ACC112 (cell line): ENCODE measurements around the gene ANXA2.

Experiments used
- H2AFZ ChIP-seq: fragments of 200-600 bp; sonication (generic); one replicate; pipeline ENCODE4 v1.6.0; 2017; ENCODE audit warnings: antibody characterized with exemption, low read length; ENCODE audit not compliant: unreplicated experiment
- H3K27ac ChIP-seq: fragments of 200-600 bp; sonication (generic); 2 replicates; pipeline ENCODE4 v1.5.1; 2014; ENCODE audit warnings: low read depth, mild to moderate bottlenecking, antibody characterized with exemption, low read length, moderate library complexity
- H3K27me3 ChIP-seq: fragments of 200-600 bp; sonication (generic); 2 replicates; pipeline ENCODE4 v1.6.1; 2014; ENCODE audit warnings: mild to moderate bottlenecking, antibody characterized with exemption, low read length, moderate library complexity, mixed read lengths; ENCODE audit not compliant: insufficient read depth
- H3K36me3 ChIP-seq: fragments of 200-600 bp; sonication (generic); 2 replicates; pipeline ENCODE4 v1.6.1; 2016; ENCODE audit warnings: mild to moderate bottlenecking, antibody characterized with exemption, low read length, moderate library complexity, mixed read lengths; ENCODE audit not compliant: insufficient read depth
- H3K4me1 ChIP-seq: fragments of 200-600 bp; sonication (generic); one replicate; pipeline ENCODE4 v1.6.1; 2016; ENCODE audit warnings: low read length, mixed read lengths; ENCODE audit not compliant: insufficient read depth, unreplicated experiment, control insufficient read depth
- H3K4me3 ChIP-seq: fragments of 200-600 bp; sonication (generic); 2 replicates; pipeline ENCODE4 v1.5.1; 2014; ENCODE audit warnings: mild to moderate bottlenecking, low read depth, low read length
- H3K79me2 ChIP-seq: fragments of 200-600 bp; sonication (generic); one replicate; pipeline ENCODE4 v1.6.0; 2016; ENCODE audit warnings: low read length; ENCODE audit not compliant: control insufficient read depth, unreplicated experiment, insufficient read depth

Gene ANXA2

DNA sequence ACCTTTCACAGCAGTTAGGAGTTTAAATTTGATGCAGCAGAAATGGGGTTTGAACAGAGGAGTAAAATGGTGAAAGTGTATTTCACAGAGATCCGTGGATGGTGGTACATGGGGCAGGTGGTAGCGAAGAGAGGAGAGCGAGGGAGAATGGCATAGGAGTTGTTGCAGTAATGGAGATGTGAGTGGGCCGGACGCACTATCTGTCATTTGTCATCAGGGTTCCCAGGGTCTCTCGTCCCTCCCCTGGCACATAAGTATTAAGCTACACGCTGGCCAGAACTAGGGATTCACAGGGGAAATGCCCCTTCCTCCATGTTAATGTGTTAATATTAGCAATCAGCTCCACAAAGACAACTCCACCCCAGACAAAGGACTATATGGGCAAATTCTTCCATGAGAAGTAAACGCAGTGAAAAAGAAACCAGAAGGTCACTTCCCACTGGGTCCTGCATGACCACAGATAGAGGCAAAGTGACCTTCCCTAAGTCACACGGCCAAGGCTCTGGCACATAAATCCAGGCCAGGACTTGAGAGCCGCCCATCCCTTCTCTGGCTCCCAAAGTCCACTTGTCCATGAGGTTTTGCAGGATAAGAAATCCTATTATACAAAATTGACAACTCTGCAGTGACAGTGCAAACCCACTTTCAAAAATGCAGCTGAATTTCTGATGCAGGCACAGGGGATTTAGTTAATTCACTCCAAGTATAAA is 42.5 kb downstream of the ANXA2 start:
- Histone ChIP-seq H3K36me3 (peaks cover 90% of the 10 kb centered on the region), H3K4me1 (peaks cover 68% of the 10 kb centered on the region), H3K27ac (peak overlapping the region; percentile 19), H3K79me2 (peaks cover 64% of the 10 kb centered on the region), H3K4me3 (no peak overlapping the region), H2AFZ (no peak overlapping the region), H3K27me3 (no peaks in the 10 kb centered on the region)

DNA sequence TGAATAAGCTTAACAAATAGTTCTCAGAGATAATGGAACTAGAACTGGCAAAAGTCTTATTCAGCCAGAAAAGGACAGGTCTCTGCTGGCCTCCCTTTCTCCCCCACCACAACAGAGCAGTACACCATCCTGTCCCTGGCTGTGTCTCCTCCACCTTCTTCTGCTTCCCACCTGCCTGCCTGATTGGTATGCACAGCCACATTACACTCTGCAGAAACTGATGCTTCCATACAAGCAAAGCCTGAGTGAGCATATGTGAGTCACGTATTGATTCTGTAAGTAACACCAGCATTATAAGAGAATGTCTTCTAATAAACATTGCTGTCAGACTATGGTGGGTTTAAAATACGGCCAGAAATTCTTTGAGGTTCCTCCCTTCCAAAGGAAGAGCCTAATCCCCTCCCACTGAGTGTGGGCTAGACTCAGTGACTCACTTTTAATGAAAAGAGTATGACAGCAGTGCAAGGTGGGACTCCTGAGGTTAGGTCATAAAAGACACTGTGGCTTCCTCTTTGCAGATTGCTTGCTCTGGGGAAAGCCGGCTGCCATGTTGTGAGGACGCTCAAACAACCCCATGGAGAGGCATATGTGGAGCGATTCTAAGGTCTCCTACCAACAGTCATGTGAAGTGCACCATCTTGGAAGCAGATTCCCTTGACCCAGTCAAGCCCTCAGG is 44.4 kb downstream of the ANXA2 start:
- Histone ChIP-seq H3K79me2 (peaks cover 49% of the 10 kb centered on the region), H3K27me3 (no peaks in the 10 kb centered on the region), H3K36me3 (peaks cover 84% of the 10 kb centered on the region)

DNA sequence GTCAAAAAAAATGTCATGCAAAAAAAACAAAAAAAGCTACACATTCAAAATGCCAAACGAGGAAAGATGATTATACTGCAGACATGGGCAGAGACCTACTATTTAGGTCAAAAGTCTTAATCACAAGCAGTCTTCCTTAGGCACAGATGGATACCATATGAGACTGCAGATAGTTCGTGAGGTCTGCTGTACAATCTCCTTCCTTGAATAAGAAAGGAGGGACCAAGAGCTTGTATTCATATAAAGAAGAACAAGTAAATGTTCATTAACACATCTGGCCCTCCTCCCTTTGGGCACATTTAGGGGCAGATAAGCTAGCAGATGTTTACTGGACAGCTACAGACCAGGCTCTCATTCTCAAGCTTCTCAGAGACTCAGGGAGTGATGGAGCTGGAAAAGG is 45.3 kb downstream of the ANXA2 start:
- Histone ChIP-seq H3K36me3 (peaks cover 85% of the 10 kb centered on the region), H2AFZ (no peak overlapping the region), H3K4me3 (no peak overlapping the region), H3K4me1 (peaks cover 47% of the 10 kb centered on the region), H3K27me3 (no peaks in the 10 kb centered on the region), H3K79me2 (peaks cover 42% of the 10 kb centered on the region), H3K27ac (peak overlapping the region; percentile 19; the same call in 1 of the 2 replicates)

More for the DNA sequence above, 44.4 kb downstream of the ANXA2 start:
- H3K27ac ChIP-seq: peak overlapping the region; percentile 19
- peaks cover 52% of the 10 kb centered on the region for H3K4me1 ChIP-seq
- no peak overlapping the region for H3K4me3 ChIP-seq
- no peak overlapping the region for H2AFZ ChIP-seq

DNA sequence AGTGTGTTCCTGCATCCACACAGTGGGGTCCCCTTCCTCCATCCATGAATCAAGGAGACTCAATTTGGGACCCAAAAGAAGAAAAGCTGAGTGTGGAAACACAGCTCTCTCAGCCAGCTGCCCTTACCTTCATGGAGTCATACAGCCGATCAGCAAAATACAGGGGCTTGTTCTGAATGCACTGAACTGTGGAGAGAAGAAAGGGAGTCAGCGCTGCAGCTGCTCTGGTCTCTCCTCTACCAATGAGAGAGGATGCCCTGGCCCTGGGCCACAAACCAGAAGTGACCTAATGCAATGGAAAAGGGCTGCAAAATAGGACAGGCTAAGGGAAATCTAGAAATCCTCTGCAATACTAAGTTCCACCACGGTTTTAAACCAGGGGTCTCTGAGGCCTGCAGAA is 46.7 kb downstream of the ANXA2 start:
- H3K4me3 ChIP-seq: no peak overlapping the region
- peaks cover 87% of the 10 kb centered on the region for H3K36me3 ChIP-seq
- 0 out of 2 replicates have a peak overlapping the region, but pooled peaks have one; percentile 21 for H3K27ac ChIP-seq
- no peaks in the 10 kb centered on the region for H3K27me3 ChIP-seq
- peaks cover 32% of the 10 kb centered on the region for H3K79me2 ChIP-seq
- H3K4me1 ChIP-seq: peaks cover 36% of the 10 kb centered on the region
- no peak overlapping the region for H2AFZ ChIP-seq

DNA sequence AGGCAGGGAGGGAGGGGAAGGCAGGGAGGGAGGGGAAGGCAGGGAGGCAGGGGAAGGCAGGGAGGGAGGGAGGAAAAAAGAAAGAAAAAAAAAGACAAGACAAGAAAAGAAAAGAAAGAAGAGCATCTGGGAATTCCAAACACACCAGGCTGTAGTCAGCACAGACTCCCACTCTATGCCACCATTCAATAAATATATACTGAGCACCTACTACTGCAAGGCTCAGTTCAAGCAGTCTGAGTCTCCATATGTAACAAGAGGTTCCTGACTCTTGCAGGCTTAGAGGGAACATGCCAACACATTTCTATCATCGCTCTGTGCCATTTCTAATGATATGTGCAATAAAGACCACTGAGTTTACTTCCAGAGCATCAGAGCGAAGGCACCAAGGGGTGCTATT is 47.7 kb downstream of the ANXA2 start:
- no peak overlapping the region for H2AFZ ChIP-seq
- peaks cover 86% of the 10 kb centered on the region for H3K36me3 ChIP-seq
- no peak overlapping the region for H3K4me3 ChIP-seq
- H3K79me2 ChIP-seq: peaks cover 23% of the 10 kb centered on the region
- peak overlapping the region; percentile 7; the same call in 1 of the 2 replicates for H3K27ac ChIP-seq
- H3K4me1 ChIP-seq: peaks cover 30% of the 10 kb centered on the region
- no peaks in the 10 kb centered on the region for H3K27me3 ChIP-seq

DNA sequence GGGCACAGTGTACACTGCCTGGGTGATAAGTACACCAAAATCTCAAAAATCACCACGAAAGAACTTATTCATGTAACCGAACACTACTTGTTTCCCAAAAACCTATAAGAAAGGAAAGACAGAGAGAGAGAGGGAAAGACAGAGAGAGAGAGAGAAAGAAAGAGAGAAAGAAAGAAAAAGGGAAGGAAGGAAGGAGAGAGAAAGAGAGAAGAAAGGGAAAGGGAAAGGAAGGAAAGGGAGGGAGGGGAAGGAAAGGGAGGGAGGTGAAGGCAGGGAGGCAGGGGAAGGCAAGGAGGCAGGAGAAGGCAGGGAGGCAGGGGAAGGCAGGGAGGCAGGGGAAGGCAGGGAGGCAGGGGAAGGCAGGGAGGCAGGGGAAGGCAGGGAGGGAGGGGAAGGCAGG is 48.2 kb downstream of the ANXA2 start:
- peaks cover 26% of the 10 kb centered on the region for H3K4me1 ChIP-seq
- no peak overlapping the region for H3K4me3 ChIP-seq
- H2AFZ ChIP-seq: no peak overlapping the region
- peaks cover 85% of the 10 kb centered on the region for H3K36me3 ChIP-seq
- H3K27ac ChIP-seq: peak overlapping the region; percentile 25; the same call in 1 of the 2 replicates
- no peaks in the 10 kb centered on the region for H3K27me3 ChIP-seq
- H3K79me2 ChIP-seq: peaks cover 18% of the 10 kb centered on the region

DNA sequence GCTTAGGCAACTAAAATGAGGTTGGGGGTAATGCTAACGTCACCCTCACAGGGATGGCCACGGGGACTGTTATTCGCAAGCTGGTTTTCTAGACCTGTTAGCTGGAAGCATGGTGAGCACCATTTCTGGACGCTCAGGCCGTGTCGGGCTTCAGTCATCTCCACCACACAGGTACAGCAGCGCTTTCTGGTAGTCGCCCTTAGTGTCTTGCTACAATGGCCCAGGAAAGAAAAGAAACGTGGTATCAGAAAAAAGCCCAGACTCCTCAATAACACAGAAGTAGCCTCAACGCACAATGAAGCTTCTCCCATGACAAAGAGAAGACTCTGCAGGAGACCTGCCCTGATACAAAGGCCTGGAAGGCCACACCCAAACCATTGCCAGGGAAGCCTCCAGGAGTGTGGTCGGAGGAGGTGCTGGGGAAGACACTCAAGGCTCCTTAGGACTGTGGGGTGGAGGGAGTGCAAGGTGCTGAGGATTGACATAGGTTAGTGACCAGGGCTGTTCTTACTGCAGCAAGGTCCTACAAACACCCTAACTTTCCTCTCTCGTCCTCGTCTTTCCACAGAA is 50.2 kb downstream of the ANXA2 start:
- Histone ChIP-seq H3K4me3 (no peak overlapping the region), H3K27me3 (no peaks in the 10 kb centered on the region), H3K79me2 (peaks cover 6% of the 10 kb centered on the region), H2AFZ (no peak overlapping the region), H3K27ac (peak overlapping the region; percentile 33; the same call in 1 of the 2 replicates), H3K36me3 (peaks cover 66% of the 10 kb centered on the region), H3K4me1 (peaks cover 11% of the 10 kb centered on the region)

DNA sequence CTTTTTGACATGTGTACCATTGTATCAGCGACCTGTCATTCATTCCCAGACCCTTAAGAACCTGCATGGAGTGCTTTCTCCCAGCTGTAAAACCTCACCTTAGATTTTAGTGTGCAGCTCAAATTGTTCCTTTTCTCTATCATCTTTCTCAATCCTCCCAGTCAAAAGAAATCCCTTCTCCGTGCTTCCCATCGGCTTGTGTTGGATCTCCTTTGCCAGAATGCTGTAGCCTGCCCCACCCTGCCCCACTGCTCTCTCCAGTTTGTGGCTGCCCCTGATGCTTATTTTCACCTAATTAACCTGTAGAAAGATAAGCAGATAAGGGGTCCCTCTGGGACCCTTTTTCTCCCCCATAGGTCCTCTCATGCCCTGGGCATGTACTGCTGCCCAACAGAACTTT is 51.1 kb downstream of the ANXA2 start:
- Histone ChIP-seq H3K27ac (no peak overlapping the region), H3K4me1 (peaks cover 10% of the 10 kb centered on the region), H3K4me3 (no peak overlapping the region), H2AFZ (no peak overlapping the region), H3K36me3 (peaks cover 57% of the 10 kb centered on the region), H3K27me3 (no peaks in the 10 kb centered on the region), H3K79me2 (peaks cover under 1% of the 10 kb centered on the region)

DNA sequence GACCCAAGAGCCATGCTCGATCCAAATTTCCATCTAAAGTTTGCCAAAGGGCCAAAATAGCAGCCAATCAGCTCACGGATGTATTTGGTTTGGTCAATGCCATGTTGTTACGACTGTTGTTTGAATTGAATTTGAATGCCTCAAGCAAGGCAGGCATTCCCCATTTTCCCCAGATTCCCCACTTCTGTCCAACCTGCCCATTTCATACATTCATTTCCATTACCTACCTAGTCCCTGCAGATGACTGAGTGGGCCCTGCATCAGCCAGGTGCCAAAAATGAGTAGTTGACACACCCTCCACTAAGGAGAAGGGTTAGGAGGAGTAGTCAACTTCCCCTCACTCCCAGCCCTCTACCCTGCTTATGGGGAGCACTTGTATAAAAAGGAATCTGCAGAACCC is 51.7 kb downstream of the ANXA2 start:
- no peak overlapping the region for H3K4me3 ChIP-seq
- peaks cover 52% of the 10 kb centered on the region for H3K36me3 ChIP-seq
- H3K4me1 ChIP-seq: peaks cover 10% of the 10 kb centered on the region
- no peaks in the 10 kb centered on the region for H3K79me2 ChIP-seq
- no peak overlapping the region for H3K27ac ChIP-seq
- no peaks in the 10 kb centered on the region for H3K27me3 ChIP-seq
- no peak overlapping the region for H2AFZ ChIP-seq

DNA sequence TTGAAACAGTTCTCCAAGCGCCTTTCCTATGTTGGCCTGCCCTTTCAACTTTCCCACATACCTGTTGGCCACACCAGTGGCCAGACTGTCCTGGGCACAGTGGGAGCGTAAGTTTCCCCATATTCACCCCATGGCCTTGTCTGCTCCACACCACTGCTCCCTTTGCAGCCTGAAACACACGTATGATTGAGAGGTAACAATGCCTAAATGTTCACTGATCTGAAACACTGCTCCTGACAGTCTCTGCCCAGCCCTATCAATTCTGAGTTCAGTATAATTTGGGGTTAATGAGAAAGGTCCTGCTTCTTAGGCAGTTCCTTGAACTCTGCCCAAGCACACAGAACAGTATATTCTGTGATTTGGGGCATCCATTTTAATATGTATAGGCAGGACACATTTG is 52.2 kb downstream of the ANXA2 start:
- no peak overlapping the region for H2AFZ ChIP-seq
- H3K36me3 ChIP-seq: peaks cover 49% of the 10 kb centered on the region
- peaks cover 6% of the 10 kb centered on the region for H3K4me1 ChIP-seq
- H3K4me3 ChIP-seq: no peak overlapping the region
- no peaks in the 10 kb centered on the region for H3K27me3 ChIP-seq
- no peak overlapping the region for H3K27ac ChIP-seq
- H3K79me2 ChIP-seq: no peaks in the 10 kb centered on the region
